Hypothalamus (tissue), 51 donors: Measurements from ENCODE around the gene ITPK1.

Experiments used
- DNase-seq, 51 donors: peaks; one replicate each; lab custom pipeline; 2025; lab: John Stamatoyannopoulos, UW

ITPK1 gene

DNA sequence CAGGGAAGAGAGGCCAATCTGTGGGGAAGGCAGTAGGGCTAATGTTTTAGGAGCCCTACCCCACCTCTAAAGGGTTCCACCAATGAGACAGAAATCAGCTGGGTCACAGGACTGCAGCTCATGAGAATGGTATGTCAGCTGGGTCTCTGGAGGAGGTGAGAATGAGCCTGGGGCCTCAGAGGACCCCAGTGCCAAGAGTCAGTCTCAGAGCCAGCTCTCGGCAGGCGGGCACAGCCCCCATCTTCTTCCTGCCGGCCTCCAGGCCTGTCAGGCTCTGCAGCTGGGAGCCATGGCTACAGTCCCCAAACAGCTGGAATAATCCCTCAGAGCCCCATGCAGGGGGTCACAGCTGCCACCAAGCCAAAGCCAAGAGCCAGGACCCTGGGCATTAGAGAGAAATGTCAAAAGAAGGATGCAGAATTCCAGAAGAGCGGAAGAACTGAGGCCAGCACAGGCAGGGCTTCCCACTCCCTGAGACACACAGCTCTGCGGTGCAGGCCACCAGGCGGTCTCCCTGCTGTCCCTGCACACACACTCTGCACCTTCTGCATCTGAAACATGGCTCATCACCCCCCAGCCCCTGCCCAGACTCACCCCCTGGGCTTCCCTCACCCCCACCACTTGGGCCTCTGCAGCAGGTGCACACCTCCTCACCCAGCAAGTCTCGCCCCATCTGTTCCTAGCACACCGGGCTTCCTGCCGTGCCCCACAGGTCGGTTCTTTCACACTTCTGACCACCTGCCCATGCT is 26.0 kb downstream of the ITPK1 start:
- DNase-seq = no peak

DNA sequence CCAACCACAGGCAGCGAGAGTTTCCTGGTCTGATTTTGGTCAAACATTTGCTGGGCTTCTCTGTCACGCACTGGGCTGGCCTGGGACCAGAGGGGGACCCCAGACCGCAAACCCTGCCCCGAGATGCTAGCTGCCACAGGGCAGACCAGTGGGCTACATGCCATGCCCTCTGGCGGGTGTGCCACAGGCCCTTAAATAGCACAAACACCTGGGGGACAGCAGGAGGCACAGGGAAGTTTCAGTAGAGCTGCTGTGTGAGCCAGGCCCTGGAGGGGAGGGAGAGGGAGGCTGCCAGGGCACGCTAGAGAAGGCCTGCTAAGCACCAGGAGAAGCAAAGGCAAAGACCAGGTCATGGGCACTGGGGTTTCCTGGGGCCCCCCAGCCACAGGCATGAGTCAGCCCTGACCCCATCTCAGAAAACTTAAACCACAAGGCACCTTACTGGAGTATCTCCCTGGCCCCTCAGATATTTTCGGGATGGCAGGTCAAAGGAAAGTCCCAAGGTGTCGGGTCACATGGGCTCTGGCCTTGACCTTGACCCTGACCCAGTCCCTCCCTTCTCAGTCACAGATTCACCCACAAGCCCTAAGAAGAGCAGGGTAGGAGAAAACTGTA is 29.2 kb downstream of the ITPK1 start:
- no peak for DNase-seq

DNA sequence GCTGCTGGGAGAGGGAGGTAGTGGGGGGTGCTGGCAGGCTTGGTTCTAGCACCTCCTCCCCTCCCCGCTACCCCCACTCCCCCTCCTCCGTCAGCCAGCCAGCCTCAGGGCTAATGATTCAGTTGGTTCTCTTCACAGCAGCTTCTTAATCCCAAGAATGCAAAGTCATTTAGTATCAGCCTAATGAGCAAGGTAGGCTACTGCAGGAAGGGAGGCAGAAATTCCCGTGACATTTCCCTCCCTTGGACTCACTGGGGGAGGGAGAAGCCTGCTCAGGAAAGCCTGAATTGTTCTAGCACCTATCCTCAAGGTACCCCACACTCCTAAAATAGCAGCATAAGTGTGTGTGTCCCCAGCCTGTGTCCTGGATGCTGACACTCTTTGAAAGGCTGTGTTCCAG is 29.8 kb downstream of the ITPK1 start:
- DNase-seq = peak in 2 of 51 donors; percentile 20 to 43

DNA sequence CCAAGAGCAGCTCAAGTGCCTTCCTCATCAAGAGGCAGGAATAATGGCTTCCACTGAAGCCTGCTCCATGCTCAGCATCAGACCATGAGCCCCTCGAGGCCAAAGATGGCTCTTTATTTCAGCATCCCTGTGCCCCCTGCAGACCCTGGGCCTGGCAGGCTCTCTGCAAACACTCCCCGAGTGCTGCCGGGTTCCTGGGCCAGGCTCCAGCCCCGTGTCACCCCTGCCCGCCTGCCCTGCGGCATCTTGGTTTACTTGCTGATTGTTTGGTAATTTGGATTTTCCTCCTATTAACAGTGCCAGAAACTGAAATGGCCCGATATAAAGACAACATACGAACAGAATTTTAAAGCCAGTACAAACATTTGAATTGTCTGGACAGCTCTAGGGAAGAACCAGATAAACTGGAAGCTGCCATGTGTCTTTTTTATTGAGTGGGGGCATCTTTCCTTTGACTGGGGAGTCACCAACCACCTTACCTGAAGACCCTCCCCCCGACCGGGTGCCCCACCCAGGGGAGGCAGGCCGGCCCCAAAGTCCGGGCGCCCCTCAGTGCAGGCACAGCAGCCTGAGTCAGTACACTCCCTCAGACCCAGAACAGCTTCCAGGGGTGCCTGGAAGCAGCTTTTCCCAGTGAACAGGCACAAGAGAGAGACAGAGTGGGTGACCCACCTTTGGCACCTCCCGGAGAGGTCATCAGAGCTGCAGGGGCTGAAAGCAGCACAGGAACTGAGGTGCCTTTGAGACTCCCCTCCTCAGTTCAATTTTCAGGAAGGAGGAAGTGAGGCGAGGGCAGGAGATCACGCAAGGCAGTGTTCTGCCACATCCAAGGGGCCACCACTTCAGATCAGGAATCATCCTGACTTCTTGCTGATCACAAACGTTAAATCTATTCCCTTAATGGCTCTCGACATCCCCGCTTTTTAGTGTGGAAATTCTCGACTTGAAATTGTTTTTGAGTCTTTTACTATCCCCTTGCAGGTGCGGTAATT is 30.6 kb downstream of the ITPK1 start:
- peak in 1 of 51 donors; percentile 43 for DNase-seq

DNA sequence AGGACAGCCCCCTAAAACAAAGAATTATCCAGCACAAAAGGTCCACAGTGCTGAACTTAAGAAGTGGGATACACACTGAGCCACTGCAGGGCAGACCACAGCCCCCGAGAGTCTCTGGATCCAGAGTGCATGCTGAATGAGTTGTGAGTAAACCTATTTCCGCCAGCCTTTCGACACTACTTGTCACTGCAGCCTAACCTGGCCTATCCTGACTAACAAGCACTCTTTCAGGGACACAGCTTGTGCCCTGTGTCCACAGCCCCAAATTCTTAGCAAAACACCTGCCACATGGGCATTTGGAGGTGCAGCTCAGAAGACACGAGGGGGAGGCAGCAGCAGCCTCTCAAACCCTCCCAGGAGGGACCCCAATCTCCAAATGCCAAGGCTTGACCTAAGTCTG is 31.3 kb downstream of the ITPK1 start:
- no peak for DNase-seq

DNA sequence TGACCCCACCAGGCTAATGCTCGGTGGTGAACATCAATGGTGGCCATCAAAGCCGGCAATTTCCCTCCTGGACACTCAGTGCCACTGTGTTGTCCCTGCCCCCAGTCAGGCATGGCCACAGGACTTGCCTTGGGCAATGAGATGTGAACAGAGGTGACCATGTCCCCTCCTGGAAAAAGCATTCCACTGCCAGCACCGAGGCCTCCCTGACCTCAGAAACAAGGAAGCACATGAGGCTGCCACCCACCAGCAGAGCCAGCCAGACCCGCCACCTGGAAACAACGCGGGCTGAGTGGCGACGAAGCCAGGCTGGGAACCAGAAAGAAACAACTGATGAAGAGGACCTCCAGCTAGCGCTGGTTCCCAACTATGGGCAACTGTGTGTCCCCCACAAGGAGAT is 31.8 kb downstream of the ITPK1 start:
- DNase-seq = peak in 1 of 51 donors; percentile 16

DNA sequence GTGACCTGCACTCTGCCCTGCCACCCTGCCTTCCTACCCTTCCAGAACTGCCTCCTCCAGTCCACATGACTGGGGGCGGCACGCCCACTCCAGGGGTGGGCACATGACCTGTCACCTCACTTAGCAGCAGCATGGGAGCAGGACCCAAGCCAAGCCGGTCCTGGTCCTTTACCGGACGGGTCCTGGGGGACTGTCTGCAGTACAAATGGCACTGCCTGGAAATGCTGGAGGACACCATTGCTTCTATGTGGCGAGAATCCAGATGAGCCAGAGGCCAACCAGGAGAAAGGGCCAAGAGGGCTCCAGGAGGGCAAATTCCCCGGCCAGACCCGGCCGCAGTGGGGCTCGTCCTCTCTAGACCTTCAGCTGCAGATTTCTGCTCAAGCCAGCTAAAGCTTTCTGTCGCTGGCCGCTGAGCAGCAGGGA is 33.1 kb downstream of the ITPK1 start:
- peak in 2 of 51 donors; percentile 25 to 51 for DNase-seq

DNA sequence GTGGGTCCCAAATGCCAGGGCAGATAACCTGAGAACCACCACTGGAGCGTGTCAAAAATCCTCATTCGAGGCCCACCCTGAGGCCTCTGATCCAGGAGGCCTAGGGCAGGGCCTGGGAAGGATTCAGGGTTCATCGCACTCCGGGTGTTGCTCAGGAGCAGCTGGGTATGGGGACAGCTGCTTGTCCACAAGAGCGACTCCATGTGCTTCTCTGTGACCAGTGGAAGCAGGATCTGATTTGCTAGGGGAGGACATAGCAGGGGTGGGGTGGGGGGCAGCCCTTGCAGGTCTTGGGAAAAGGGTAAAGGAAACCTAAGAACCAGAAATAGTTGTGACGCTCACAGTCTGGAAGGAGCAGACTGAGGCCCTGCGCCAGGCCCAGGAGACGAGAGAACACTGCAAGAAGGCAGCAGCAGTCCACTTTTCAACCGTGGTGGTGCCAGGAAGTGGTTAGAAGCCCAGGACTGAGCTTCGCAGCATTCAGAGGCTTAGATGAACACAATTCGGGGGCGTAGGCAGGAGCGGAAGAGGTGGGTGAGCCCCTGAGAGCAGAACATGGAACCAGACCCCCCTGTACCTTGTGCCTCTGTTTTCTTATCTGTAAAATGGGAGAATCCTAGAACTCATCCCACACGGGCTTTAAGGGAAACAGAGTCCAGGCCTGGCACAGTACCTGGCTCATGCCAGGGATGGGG is 33.7 kb downstream of the ITPK1 start:
- DNase-seq = peak in 4 of 51 donors; percentile 19 to 45 (median 36)

DNA sequence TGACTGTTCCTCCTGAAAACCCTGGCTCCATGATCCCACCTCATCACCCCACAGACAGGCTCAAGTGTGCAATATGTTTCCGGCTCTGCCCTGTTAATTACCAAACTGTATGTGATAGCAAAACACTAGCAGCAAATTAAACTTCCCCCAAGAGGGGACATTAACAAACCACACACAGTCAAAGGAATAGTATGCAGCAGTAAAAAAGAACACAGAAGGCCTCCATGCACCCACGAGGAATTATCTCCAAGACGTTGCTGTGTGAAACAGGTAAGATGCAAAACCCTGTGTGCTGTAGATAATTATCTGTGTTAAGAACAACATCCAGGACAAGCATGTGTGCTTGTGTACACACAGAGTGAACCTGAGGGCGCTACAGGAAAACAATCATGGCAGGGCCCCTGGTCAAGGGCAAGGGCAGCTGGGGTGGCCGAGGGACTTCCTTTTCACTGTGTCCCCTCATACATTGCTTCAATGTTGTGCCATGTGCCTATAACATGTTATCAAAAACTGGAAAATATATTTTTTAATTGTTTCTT is 35.8 kb downstream of the ITPK1 start:
- DNase-seq = no peak

DNA sequence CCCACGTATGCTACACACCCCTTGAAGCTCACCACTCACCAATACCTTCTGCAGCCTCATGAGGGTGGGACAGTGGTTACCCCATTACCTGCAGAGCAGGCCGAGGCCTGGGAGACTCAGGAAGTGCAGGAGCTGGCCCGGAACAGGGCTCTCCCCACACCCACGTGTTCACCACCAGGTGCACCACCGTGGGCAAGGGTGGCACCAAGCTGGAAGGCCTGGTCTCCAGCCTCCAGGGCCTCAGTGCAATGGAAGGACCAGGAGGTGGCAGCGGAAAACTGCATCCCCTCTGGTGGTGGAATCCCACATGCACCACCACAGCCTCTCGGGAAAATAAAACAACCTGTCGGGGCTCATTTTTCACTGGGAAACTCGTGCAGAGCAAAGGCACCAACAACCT is 36.4 kb downstream of the ITPK1 start:
- DNase-seq = no peak

DNA sequence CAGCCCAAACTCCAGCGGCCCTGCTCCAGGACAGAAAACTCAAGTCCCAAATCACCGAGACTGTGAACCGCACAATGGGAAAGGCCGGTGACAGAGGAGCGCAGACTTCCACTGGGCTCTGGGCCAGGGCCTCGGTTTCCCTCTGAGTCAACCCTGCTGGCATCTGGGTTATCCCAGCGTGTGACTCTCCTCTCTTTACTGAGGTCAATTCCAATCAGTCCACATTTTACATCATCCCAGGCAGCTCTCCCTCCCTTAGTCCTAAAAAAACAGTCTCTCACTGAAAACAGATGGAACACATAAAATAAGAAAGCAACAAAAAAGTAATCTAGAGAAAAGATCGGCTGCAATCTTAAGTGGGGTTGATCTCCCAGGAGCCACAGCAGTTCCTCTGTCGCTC is 36.9 kb downstream of the ITPK1 start:
- DNase-seq = peak in 2 of 51 donors; percentile 20 to 45

DNA sequence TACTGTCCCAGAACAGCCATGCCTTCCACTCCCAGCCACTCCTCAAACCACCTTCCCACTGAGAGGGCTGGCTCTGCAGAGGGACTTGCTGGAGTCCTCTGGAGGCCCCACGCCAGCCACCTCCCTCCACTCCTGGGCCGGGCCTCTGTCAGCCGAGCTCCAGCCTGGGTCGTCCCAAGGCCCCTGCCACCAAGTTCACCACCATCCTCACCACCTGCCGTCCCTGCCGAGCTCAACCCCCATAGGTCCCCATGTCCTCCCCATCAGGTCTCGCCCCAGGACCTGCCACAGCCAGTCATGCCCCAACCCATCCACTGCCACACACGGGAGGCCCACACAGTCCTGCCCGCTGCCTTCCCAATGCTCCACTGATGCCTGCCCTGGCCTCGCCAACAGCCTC is 39.0 kb downstream of the ITPK1 start:
- DNase-seq = no peak

DNA sequence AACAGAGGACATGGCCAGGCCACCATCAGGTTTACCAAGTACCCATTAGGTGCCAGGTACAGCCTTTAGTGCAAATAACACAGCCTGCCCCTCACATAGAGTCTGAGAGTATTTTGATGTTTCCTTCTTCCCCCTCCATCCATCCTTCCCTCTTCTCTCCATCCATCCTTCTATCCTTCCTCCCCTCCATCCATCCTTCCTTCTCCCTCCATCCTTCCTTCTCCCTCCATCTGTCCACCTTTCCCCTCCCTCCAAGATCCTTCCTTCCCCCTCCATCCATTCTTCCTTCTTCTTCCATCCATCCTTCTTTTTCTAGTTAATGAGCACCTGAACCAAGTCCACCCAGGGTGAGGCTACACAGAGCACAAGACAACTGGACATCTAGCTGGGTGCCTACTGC is 39.8 kb downstream of the ITPK1 start:
- DNase-seq = no peak

DNA sequence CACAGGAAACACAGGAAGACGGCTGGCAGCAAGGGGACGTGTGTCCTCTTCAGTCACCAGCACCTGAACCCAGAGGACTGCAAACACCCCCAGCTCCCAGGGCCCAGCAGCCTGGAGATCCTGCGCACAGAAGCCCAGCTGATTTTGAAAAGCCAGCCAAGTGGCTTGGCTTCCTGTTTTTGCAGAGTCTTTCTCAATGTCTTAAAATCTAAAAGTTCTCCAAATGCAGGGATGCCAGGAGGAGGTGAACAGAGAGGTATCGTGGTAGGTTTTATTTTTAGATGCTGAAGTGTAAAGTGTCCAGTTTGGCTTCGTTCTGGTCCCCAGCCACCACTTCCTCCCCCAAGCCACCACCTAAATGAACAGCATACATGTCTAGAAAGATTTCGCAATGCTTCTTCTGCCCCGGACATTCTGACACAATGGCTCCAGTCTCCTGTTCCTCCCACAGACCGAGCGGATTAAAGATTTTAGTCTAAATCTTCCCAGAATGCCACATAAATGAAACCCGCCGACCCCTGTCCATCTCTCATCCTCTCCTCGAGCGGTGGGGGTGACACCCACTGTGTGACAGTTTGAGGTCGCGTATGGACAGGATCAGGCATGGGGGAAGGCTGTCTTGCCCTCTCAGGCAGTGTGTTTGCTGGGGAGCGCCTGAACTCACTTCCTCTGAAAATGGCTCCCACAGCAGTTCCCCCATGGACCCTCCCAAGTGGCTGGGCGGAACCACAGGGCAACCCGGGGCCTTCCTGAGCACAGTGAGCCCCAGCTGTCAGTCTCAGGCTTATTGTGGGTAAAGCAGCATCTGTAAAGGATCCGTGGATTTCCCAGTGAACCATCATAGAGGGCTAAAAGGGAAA is 41.6 kb downstream of the ITPK1 start:
- peak in 2 of 51 donors; percentile 22 to 48 for DNase-seq

DNA sequence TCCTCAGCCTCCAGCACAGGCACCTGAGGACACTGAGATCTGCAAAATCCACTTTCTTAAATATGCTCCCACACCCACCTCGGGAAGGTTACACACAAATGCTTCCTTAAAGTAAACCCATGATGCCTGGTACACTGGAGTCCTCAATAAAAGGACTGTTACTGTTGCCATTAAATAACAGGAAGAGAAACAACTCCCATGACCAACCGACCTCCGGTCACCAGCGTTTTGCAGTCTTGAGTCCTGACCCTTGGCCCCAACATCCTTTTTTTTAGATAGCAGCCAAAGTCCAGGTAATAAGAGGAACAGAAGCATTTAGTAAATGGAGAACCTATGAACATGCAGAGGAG is 42.4 kb downstream of the ITPK1 start:
- DNase-seq = peak in 1 of 51 donors; percentile 11

DNA sequence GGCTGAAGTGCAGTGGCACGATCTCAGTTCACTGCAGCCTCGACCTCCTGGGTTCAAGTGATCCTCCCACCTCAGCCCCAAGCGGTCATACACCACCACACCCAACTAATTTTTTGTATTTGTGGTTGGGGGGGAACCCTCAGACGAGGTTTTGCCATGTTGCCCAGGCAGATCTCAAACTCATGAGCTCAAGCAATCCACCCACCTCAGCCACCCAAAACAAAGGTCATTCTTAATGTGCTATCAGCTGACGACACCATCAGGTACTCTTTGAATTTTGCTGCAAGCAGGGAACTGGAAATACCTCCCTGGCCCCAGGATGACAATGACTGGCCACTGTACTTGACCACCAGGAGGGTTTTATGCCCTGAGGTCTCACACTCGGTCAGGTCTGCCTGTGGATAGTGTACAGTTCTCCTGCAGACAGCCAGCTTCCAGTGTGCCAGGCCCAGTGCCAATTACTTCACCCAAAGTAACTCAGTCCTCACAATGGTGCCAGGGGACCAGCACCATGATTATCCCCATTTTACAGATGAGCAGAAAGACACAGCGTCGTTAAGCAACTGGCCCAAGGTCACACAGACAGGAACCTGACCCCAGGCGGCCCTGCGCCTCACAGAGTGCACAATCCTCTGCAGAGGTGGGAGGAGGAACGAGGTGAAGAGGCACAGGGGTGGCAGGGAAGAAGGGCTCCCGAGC is 42.9 kb downstream of the ITPK1 start:
- DNase-seq = no peak

DNA sequence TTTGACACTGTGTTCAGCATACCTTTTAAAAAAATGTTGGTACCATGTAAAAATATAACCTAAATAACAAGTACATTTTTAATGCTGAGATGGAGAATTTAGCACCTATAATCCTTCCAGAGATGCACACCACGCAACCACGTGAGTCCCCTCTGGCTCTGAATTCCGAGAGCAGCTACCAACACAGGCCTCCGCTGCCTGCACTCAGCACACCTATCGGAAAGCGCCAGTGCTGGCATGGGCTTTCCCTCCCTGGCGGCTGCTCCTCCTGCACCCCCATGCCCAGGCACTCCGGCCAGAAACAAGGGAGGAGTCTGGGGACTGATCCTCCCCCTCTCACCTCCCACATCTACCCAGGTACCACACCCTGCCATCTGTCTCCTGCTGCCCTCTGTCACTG is 47.0 kb downstream of the ITPK1 start:
- no peak for DNase-seq

DNA sequence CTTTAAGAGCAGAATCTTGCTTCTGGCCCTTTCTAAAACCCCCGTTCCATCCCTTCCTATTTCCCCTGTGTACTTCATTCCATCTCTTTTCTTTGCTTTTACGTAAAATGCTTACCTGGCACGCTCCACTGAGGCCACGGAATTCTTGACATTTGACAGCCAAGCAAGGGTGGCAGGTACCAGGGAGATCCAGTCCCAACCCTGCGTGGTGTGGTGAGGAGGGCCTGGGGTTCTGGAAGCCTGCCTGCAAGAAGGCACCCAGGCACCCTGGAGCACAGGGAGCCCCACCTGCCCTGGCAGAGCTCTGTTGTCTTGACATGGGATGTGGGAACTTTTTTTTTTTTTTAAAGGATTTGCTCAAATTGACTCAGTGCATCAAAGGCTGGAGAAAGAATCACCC is 48.6 kb downstream of the ITPK1 start:
- DNase-seq = no peak

DNA sequence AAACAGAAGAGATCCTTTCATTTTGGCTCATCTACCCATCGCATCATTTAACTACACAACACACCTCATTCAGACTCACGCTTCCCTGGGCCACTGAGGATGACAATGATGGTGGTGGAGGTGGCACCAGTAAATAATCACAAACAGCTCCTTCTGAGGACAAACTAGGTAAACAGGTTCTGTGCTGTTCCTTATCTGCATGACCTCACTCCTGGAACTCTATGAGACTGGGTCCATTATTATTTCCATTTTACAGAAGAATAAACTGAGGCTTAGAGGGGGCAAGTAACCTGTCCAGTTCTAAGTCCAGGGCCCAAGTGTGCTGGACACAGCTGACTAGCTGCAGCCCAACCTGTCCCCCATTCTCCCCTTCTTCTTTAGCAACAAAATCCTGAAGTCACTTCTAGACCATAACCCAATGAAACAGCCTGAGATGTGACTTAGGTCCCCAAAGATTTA is 50.4 kb downstream of the ITPK1 start:
- DNase-seq = no peak
